HepG2 (cell line): ENCODE measurements around the gene CCT6A. TPM values are rescaled to one million over a fixed set of nuclear protein-coding genes. Genes with fewer than 3 reads are reported as not detected.
A peak's percentile ranks its signal among the peaks of the same experiment; 100 is the strongest.

Experiments used
- ATF4 ChIP-seq, 2 experiments: fragments of 450-650 bp in 1 of 2; sonication (generic) in 1 of 2; formaldehyde crosslinking; IDR thresholded peaks; 2 replicates each; pipeline versions ENCODE4 v1.5.0 to v1.8.0; 2020 to 2022; ENCODE audit warnings: mild to moderate bottlenecking in 1 of 2, missing genetic modification reagents in 1 of 2
- ELF3 ChIP-seq: IDR thresholded peaks from 2 replicates; pipeline ENCODE4 v1.6.1; 2016; ENCODE audit warnings: missing genetic modification reagents, missing compliant biosample characterization
- FOXJ3 ChIP-seq: sonication (generic); formaldehyde crosslinking; IDR thresholded peaks from 2 replicates; pipeline ENCODE4 v1.4.0; 2020; ENCODE audit warnings: missing genetic modification reagents, mild to moderate bottlenecking, borderline replicate concordance
- HCFC1 ChIP-seq: fragments of 150-350 bp; IDR thresholded peaks from 2 replicates; pipeline ENCODE4 v1.6.1; 2014; ENCODE audit warnings: low read depth, low read length
- KLF16 ChIP-seq, 2 experiments: sonication (generic) in 1 of 2; formaldehyde crosslinking in 1 of 2; IDR thresholded peaks; 2 replicates each; pipeline versions ENCODE4 v1.6.1 to v1.8.0; 2016 to 2023; ENCODE audit warnings: missing genetic modification reagents in 2 of 2, missing compliant biosample characterization in 1 of 2
- KLF6 ChIP-seq: IDR thresholded peaks from 2 replicates; pipeline ENCODE4 v1.8.0; 2016; ENCODE audit warnings: missing biosample characterization, missing genetic modification reagents
- NFE2L1 ChIP-seq: sonication (generic); formaldehyde crosslinking; IDR thresholded peaks from 2 replicates; pipeline ENCODE4 v1.4.0; 2020; ENCODE audit warnings: missing genetic modification reagents, mild to moderate bottlenecking, borderline replicate concordance
- NFE2L2 ChIP-seq: fragments of 150-350 bp; IDR thresholded peaks from 2 replicates; pipeline ENCODE4 v1.6.1; 2014; ENCODE audit warnings: low read length
- PATZ1 ChIP-seq: sonication (generic); formaldehyde crosslinking; IDR thresholded peaks from 2 replicates; pipeline ENCODE4 v1.4.0; 2020; ENCODE audit warnings: missing genetic modification reagents
- PAWR ChIP-seq: sonication (generic); formaldehyde crosslinking; IDR thresholded peaks from 2 replicates; pipeline ENCODE4 v1.4.0; 2020; ENCODE audit warnings: missing genetic modification reagents, mild to moderate bottlenecking, borderline replicate concordance
- PCBP2 ChIP-seq: fragments of 200-400 bp; formaldehyde crosslinking; optimal IDR thresholded peaks from 2 replicates; pipeline ENCODE3; 2018; ENCODE audit warnings: low read length, low read depth; ENCODE audit not compliant: poor library complexity, severe bottlenecking
- PRPF4 ChIP-seq: fragments of 200-400 bp; formaldehyde crosslinking; IDR thresholded peaks from 2 replicates; pipeline ENCODE4 v1.6.1; 2016; ENCODE audit warnings: low read length, low read depth; ENCODE audit not compliant: poor library complexity, severe bottlenecking
- RBM39 ChIP-seq: fragments of 200-400 bp; formaldehyde crosslinking; IDR thresholded peaks from one replicate; pipeline ENCODE4 v1.6.1; 2018; ENCODE audit warnings: antibody characterized with exemption, mild to moderate bottlenecking, low read depth, low read length; ENCODE audit not compliant: poor library complexity, severe bottlenecking
- RCOR2 ChIP-seq: IDR thresholded peaks from 2 replicates; pipeline ENCODE4 v1.6.1; 2016; ENCODE audit warnings: missing biosample characterization, missing genetic modification reagents
- SETDB1 ChIP-seq: sonication (generic); formaldehyde crosslinking; IDR thresholded peaks from 2 replicates; pipeline ENCODE4 v1.5.1; 2020; ENCODE audit warnings: missing genetic modification reagents, mild to moderate bottlenecking, borderline replicate concordance
- SMAD1 ChIP-seq: sonication (generic); formaldehyde crosslinking; IDR thresholded peaks from 2 replicates; pipeline ENCODE4 v1.4.0; 2020; ENCODE audit warnings: missing genetic modification reagents, low read depth, mild to moderate bottlenecking, borderline replicate concordance
- U2AF1 ChIP-seq: fragments of 200-400 bp; formaldehyde crosslinking; optimal IDR thresholded peaks from 2 replicates; pipeline ENCODE3; 2017; ENCODE audit warnings: mild to moderate bottlenecking, low read depth, low read length
- ZBTB20 ChIP-seq: sonication (generic); formaldehyde crosslinking; IDR thresholded peaks from 2 replicates; pipeline ENCODE4 v1.8.1; 2023; ENCODE audit warnings: missing genetic modification reagents, low read depth, mild to moderate bottlenecking, borderline replicate concordance
- ZNF30 ChIP-seq: sonication (generic); formaldehyde crosslinking; IDR thresholded peaks from 2 replicates; pipeline ENCODE4 v1.5.0; 2020; ENCODE audit warnings: mild to moderate bottlenecking, missing genetic modification reagents
- ZNF562 ChIP-seq: sonication (generic); formaldehyde crosslinking; IDR thresholded peaks from 2 replicates; pipeline ENCODE4 v1.8.0; 2022; ENCODE audit warnings: missing genetic modification reagents, borderline replicate concordance
- ZNF746 ChIP-seq: sonication (generic); formaldehyde crosslinking; IDR thresholded peaks from 2 replicates; pipeline ENCODE4 v1.8.0; 2022; ENCODE audit warnings: mild to moderate bottlenecking, missing genetic modification reagents
- ZNF75D ChIP-seq: sonication (generic); formaldehyde crosslinking; IDR thresholded peaks from 2 replicates; pipeline ENCODE4 v1.8.1; 2023; ENCODE audit warnings: missing genetic modification reagents, mild to moderate bottlenecking, borderline replicate concordance
- ZNF792 ChIP-seq: IDR thresholded peaks from 2 replicates; pipeline ENCODE4 v1.6.1; 2016
- polyA plus RNA-seq, 8 experiments: library from polyadenylated mRNA; depleted of rRNA in 3 of 8; stranded (reverse) in 7 of 8; unstranded in 1 of 8; fragments of >200 nt; fragmentation: Illumina TruSeq in 4 of 8; extraction: Trizol in 4 of 8; gene quantifications; 2 replicates each; pipeline versions ENCODE4 v1.2.1 to v1.2.3, GENCODE V29; 2011 to 2016; ENCODE audit warnings: low read depth in 4 of 8, missing spikeins in 1 of 8, mixed read lengths in 1 of 8; ENCODE audit not compliant: insufficient read depth in 1 of 8
- total RNA-seq, 5 experiments: library from RNA; depleted of rRNA; stranded (reverse); fragments of >200 nt; fragmentation: Illumina TruSeq; extraction: Trizol; gene quantifications; 2 replicates each; pipeline ENCODE4 v1.2.3, GENCODE V29; 2016; ENCODE audit warnings: low read depth in 1 of 5
- TF ChIP-seq, protein P1 (sequence below): sonication (generic); formaldehyde crosslinking; IDR thresholded peaks from 2 replicates; pipeline ENCODE4 v1.5.1; 2020; ENCODE audit warnings: missing genetic modification reagents, mild to moderate bottlenecking, borderline replicate concordance
- TF ChIP-seq, protein P2 (sequence below): IDR thresholded peaks from 2 replicates; pipeline ENCODE4 v1.6.1; 2016; ENCODE audit warnings: low read depth, borderline replicate concordance

CCT6A gene
- total and polyA plus RNA-seq, 2 of the 13 experiments (the other 11 are each of a cell fraction or from before 2014, with no cell fraction given) = 219 to 292 TPM

- TF ChIP-seq PATZ1 (CRISPR knock-in tag) (peak; percentile 35), ZNF792 (CRISPR knock-in tag) (0 out of 2 replicates have a peak, but pooled peaks have one; percentile 51), HCFC1 (peak; percentile 48), ATF4 (CRISPR knock-in tag; IDR thresholded peaks at IDR 0.05) (peak in 1 of 2 experiments; percentile 60; a peak in 1 of 4 replicates), PCBP2 (no peak), U2AF1 (peak; percentile 53), NFE2L1 (no peak), PRPF4 (no peak), NFE2L2 (no peak), KLF16 (CRISPR knock-in tag; IDR thresholded peaks at IDR 0.05) (0 out of 4 replicates have a peak, but pooled peaks of 1 of the 2 experiments have one; percentile 70), ZBTB20 (CRISPR knock-in tag) (peak; percentile 61; the same call in 1 of the 2 replicates), SETDB1 (CRISPR knock-in tag) (no peak), RCOR2 (CRISPR knock-in tag) (no peak), ZNF562 (CRISPR knock-in tag) (no peak), ELF3 (peak; percentile 86), SMAD1 (0 out of 2 replicates have a peak, but pooled peaks have one; percentile 34), ZNF30 (CRISPR knock-in tag) (no peak), KLF6 (CRISPR knock-in tag) (peak; percentile 54; the same call in 1 of the 2 replicates), FOXJ3 (CRISPR knock-in tag) (no peak), PAWR (no peak), ZNF75D (CRISPR knock-in tag) (no peak), RBM39 (no peak), ZNF746 (CRISPR knock-in tag) (peak; percentile 58; the same call in 1 of the 2 replicates)
- TF ChIP-seq, protein P1, sequence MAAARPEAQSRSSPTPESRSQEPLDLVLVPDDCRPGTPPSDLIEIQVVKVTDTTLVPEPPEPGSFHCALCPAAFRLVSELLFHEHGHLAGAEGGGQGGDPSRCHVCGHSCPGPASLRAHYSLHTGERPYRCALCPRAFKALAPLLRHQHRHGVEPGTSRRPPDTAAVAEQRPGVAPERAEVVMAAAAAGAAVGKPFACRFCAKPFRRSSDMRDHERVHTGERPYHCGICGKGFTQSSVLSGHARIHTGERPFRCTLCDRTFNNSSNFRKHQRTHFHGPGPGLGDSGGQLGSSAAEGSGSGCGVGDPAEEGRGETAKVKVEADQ (CRISPR knock-in tag) = peak; percentile 68; the same call in 1 of the 2 replicates
- TF ChIP-seq, protein P2, sequence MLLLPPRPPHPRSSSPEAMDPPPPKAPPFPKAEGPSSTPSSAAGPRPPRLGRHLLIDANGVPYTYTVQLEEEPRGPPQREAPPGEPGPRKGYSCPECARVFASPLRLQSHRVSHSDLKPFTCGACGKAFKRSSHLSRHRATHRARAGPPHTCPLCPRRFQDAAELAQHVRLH (CRISPR knock-in tag) = peak; percentile 76; the same call in 1 of the 2 replicates
Measured at GRCh38 chr7:56106108-56107073, 54.8 kb downstream of the CCT6A start, which contains the start of gene CHCHD2 (continued).
